Suprapubic skin (tissue), 4 donors: ENCODE measurements around the gene PPM1M. TPM values are rescaled to one million over a fixed set of nuclear protein-coding genes. Genes with fewer than 3 reads are reported as not detected.

Experiments used
- DNase-seq, 2 donors: peaks; one replicate each; pipeline ENCODE4 v3.0.0-alpha.2; 2019; ENCODE audit warnings: low spot score in 2 of 2
- H3K27ac ChIP-seq: fragments of 200-600 bp; sonication (generic); one replicate; pipeline ENCODE4 v1.5.1; 2019
- H3K27me3 ChIP-seq: fragments of 200-600 bp; sonication (generic); one replicate; pipeline ENCODE4 v1.5.1; 2019
- H3K36me3 ChIP-seq: fragments of 200-600 bp; sonication (generic); one replicate; pipeline ENCODE4 v1.5.1; 2019
- H3K4me1 ChIP-seq: fragments of 200-600 bp; sonication (generic); one replicate; pipeline ENCODE4 v1.5.1; 2019
- H3K4me3 ChIP-seq: fragments of 200-600 bp; sonication (generic); one replicate; pipeline ENCODE4 v1.5.1; 2019; ENCODE audit warnings: mild to moderate bottlenecking
- H3K9me3 ChIP-seq: fragments of 200-600 bp; sonication (generic); one replicate; pipeline ENCODE4 v1.5.1; 2019
- EP300 ChIP-seq: sonication (generic); formaldehyde crosslinking; IDR thresholded peaks from one replicate; pipeline ENCODE4 v1.6.1; 2017; ENCODE audit warnings: antibody characterized with exemption
- POLR2A ChIP-seq, 2 donors: fragments of 450-650 bp; IDR thresholded peaks; one replicate each; pipeline ENCODE4 v1.6.1; 2017; ENCODE audit warnings: antibody characterized with exemption in 2 of 2, mild to moderate bottlenecking in 2 of 2, moderate library complexity in 2 of 2
- POLR2AphosphoS5 ChIP-seq, 3 donors: sonication (generic); formaldehyde crosslinking; IDR thresholded peaks; one replicate each; pipeline ENCODE4 v1.6.1; 2017; ENCODE audit warnings: antibody characterized with exemption in 3 of 3
- WGBS: methylation state at CpG from one replicate; pipeline ENCODE4 v1.1.5; 2018; 5-methylcytosine and 5-hydroxymethylcytosine counted together
- total RNA-seq, 4 donors: library from RNA; depleted of rRNA; stranded (reverse); fragments of >200 nt; gene quantifications; one replicate each; pipeline ENCODE4 v1.1.0, GENCODE V29; 2016
- TF ChIP-seq, protein P1 (sequence below), 2 donors: fragments of 200-600 bp in 1 of 2; fragments of 450-650 bp in 1 of 2; sonication (generic) in 1 of 2; IDR thresholded peaks; one replicate each; pipeline ENCODE4 v1.5.1; 2016 to 2019; ENCODE audit warnings: antibody characterized with exemption in 2 of 2, mild to moderate bottlenecking in 1 of 2, moderate library complexity in 1 of 2

The PPM1M gene
- total RNA-seq, 4 donors from 2014 or later = 10.0 to 17.5 (median 11.3) TPM

DNA sequence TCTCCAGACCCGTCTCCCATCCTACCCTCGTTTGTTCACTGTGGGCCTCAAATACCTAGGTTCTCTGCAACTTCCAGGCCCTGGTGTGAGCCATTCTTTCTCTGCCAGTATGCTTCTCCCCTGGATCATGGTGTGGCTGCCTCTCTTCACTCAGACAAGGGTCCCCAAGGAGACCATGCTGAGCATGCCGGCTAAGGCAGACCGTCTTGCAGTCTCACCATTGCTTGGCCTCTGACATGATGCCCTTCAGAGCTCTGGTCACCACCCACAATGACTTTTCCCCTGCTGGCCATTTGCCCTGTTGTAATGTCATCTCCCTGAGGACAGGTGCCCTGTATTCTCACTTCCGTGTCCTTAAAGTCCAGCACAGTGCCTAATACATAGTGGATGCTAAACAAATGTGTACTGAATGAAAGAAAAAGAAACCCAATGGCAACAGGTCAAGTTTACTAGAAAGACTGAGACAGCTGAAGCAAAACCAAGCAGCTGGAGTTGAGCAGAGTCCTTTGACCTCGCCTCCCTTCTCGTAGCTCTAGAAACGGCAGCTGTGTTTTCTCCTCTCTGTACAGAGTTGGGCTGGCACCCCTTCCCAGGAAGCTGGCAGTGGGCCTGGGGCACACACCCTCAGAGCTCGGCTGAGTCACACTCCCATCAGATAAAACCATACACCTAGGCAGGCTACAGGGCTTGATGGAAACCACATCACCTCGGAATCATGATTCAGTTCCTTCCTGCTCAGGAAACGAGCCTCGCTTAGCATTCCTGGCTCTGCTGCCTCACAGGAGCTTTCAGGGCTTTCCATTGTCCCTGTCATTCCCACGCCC is 28.8 kb upstream of the PPM1M start:
- H3K4me1 ChIP-seq = peaks cover 51% of the 10 kb centered on the region
- no peak overlapping the region for H3K4me3 ChIP-seq
- H3K36me3 ChIP-seq = peaks cover 39% of the 10 kb centered on the region
- H3K27me3 ChIP-seq = no peaks in the 10 kb centered on the region
- 32% methylated on average over 13 of the region's 13 CpGs for WGBS
- DNase-seq = peak in 1 of 2 donors; percentile 86
- TF ChIP-seq EP300 (no peak), POLR2A (IDR thresholded peaks at IDR 0.05) (no peak), POLR2AphosphoS5 (IDR thresholded peaks at IDR 0.05) (peak; percentile 41 to 56 (median 55))
- TF ChIP-seq, protein P1, sequence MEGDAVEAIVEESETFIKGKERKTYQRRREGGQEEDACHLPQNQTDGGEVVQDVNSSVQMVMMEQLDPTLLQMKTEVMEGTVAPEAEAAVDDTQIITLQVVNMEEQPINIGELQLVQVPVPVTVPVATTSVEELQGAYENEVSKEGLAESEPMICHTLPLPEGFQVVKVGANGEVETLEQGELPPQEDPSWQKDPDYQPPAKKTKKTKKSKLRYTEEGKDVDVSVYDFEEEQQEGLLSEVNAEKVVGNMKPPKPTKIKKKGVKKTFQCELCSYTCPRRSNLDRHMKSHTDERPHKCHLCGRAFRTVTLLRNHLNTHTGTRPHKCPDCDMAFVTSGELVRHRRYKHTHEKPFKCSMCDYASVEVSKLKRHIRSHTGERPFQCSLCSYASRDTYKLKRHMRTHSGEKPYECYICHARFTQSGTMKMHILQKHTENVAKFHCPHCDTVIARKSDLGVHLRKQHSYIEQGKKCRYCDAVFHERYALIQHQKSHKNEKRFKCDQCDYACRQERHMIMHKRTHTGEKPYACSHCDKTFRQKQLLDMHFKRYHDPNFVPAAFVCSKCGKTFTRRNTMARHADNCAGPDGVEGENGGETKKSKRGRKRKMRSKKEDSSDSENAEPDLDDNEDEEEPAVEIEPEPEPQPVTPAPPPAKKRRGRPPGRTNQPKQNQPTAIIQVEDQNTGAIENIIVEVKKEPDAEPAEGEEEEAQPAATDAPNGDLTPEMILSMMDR (IDR thresholded peaks at IDR 0.05) = no peak
- no peaks in the 10 kb centered on the region for H3K9me3 ChIP-seq
- peak overlapping the region; percentile 83 for H3K27ac ChIP-seq

DNA sequence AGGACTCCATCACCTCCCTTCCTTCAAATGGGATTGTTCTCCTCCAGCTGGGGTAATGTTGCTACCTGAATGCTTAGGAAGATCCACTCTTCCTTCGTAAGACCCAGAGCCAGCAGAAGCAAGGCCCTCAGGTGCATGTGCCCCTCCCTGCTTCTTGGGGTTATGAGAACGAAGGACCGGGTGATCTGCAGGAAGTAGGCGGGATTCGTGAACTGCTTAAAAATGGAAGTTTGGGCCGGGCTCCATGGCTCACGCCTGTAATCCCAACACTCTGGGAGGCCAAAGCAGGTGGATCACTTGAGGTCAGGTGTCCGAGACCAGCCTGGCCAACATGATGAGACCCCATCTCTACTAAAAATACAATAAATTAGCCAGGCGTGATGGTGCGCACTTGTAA is 28.2 kb upstream of the PPM1M start:
- peak overlapping the region; percentile 83 for H3K27ac ChIP-seq
- peaks cover 51% of the 10 kb centered on the region for H3K4me1 ChIP-seq
- no peaks in the 10 kb centered on the region for H3K9me3 ChIP-seq
- TF ChIP-seq POLR2A (IDR thresholded peaks at IDR 0.05) = no peak
- TF ChIP-seq POLR2AphosphoS5 (IDR thresholded peaks at IDR 0.05) = no peak
- 57% methylated on average over 9 of the region's 10 CpGs for WGBS
- no peaks in the 10 kb centered on the region for H3K27me3 ChIP-seq
- peak in 1 of 2 donors; percentile 62 for DNase-seq
- no peak overlapping the region for H3K4me3 ChIP-seq
- H3K36me3 ChIP-seq = peaks cover 33% of the 10 kb centered on the region

DNA sequence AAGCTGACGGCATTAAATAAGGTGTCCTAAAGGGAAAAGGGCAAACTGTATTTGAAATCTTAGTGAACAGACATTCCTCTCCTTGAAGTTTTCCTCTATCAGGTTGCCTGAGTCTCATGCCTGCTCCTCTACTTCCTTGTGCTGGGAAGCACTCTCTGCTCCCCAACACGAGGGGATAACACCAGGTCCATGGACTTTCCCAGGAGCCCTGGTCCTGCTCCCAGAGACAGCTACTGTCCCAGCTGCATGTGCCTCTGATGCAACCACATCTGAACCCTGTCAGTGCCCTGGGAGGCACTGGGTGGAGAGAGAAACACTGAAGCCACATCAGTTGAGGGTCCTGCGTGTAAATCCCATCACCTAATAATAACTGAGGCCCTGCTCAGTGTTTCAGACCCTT is 27.5 kb upstream of the PPM1M start:
- TF ChIP-seq POLR2AphosphoS5 (IDR thresholded peaks at IDR 0.05) = no peak
- no peak for TF ChIP-seq EP300
- no peak for TF ChIP-seq POLR2A (IDR thresholded peaks at IDR 0.05)
- TF ChIP-seq, protein P1 (IDR thresholded peaks at IDR 0.05) = no peak
- H3K27me3 ChIP-seq = no peaks in the 10 kb centered on the region
- peak overlapping the region; percentile 83 for H3K27ac ChIP-seq
- WGBS = 68% methylated on average over 3 of the region's 3 CpGs
- H3K9me3 ChIP-seq = no peaks in the 10 kb centered on the region
- peaks cover 27% of the 10 kb centered on the region for H3K36me3 ChIP-seq
- H3K4me1 ChIP-seq = peaks cover 51% of the 10 kb centered on the region
- H3K4me3 ChIP-seq = no peak overlapping the region
- no peak for DNase-seq

DNA sequence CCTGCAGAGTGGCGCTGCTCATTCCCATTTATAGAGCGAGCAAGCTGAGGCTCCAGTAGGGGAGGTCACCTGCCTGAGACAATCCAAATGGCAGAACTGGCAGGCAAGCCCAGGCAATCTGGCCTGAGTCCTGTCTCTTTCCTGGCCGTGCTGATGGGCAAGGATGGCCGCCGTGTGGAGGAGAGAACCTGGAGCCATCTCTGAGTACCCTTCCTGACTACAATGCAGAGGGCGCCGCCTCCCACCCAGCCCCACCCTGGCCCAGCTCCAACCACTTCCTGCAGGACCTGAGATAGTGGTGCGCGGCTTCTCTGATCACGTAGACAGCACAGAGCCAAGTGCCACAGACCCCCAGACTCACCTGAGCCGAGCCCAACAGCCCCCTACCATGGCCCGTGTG is 27.1 kb upstream of the PPM1M start:
- DNase-seq = peak in 1 of 2 donors; percentile 66
- Histone ChIP-seq H3K36me3 (peaks cover 22% of the 10 kb centered on the region), H3K27me3 (no peaks in the 10 kb centered on the region), H3K27ac (peak overlapping the region; percentile 83), H3K4me3 (no peak overlapping the region), H3K4me1 (peaks cover 51% of the 10 kb centered on the region), H3K9me3 (no peaks in the 10 kb centered on the region)
- TF ChIP-seq, protein P1 (IDR thresholded peaks at IDR 0.05) = no peak
- no peak for TF ChIP-seq EP300
- WGBS = 67% methylated on average over 5 of the region's 12 CpGs

DNA sequence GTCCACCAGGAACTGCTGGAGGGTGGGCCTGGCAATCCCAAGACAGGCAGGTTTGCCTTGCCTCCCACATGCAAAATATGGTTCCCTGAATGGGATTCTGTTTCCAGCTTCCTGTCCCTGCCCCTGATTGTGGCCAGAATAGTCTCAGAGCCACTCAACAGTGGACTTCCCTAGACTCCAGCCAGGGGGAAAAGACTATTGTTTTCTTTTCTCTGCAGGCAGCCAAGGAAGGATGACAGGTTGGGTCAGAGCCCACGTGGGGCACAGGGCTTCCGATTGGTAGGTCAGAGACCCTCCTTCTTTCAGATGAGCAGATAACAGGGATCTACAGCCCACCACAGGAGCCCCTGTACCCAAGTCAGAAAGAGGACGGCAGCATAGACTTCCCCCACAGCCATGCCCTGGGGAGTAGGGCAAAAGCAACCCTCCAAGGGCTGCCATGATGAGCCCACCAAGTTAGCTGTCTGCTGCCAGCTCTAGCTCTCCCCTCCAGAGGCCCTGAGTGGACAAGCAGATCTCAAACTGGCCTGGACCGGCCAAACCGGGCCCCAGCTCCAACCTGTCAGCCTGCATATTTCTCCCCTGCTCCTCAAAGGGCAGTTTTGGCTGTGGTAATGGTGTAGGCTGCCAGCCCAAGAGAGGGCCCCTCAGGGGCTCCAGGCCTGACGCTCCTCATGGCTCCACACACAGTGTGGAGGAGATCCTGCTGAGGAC is 26.5 kb upstream of the PPM1M start:
- Histone ChIP-seq H3K9me3 (no peaks in the 10 kb centered on the region), H3K27ac (no peak overlapping the region), H3K4me3 (no peak overlapping the region), H3K27me3 (no peaks in the 10 kb centered on the region), H3K4me1 (peaks cover 51% of the 10 kb centered on the region), H3K36me3 (peaks cover 16% of the 10 kb centered on the region)
- 88% methylated on average over 3 of the region's 6 CpGs for WGBS
- DNase-seq = peak in 1 of 2 donors; percentile 61
- no peak for TF ChIP-seq EP300
- no peak for TF ChIP-seq POLR2AphosphoS5 (IDR thresholded peaks at IDR 0.05)
- TF ChIP-seq, protein P1 (IDR thresholded peaks at IDR 0.05) = no peak
- no peak for TF ChIP-seq POLR2A (IDR thresholded peaks at IDR 0.05)
